Fibroblast of the aortic adventitia (primary cell): Measurements from ENCODE around the gene FAF1. TPM values are rescaled to one million over a fixed set of nuclear protein-coding genes. Genes with fewer than 3 reads are reported as not detected.

ENCODE experiments used
- DNase-seq: peaks from one replicate; pipeline ENCODE4 v3.0.0-alpha.2; 2010; ENCODE audit warnings: low read depth
- H3K4me3 ChIP-seq: 2 replicates; pipeline ENCODE4 v1.5.1; 2011; ENCODE audit warnings: low read depth, mild to moderate bottlenecking, control low read depth, low read length, moderate library complexity
- total RNA-seq: library from RNA; depleted of rRNA; stranded (reverse); fragments of >200 nt; gene quantifications from 2 replicates; pipeline ENCODE4 v1.2.3, GENCODE V29; 2012; ENCODE audit warnings: low replicate concordance
- TF ChIP-seq, protein P1 (sequence below): IDR thresholded peaks from 2 replicates; pipeline ENCODE4 v1.5.1; 2011; ENCODE audit warnings: mild to moderate bottlenecking, low read length, control low read depth, inconsistent platforms; ENCODE audit not compliant: insufficient read depth

FAF1 gene
- total RNA-seq, 1 donor: 93.8 TPM

DNA sequence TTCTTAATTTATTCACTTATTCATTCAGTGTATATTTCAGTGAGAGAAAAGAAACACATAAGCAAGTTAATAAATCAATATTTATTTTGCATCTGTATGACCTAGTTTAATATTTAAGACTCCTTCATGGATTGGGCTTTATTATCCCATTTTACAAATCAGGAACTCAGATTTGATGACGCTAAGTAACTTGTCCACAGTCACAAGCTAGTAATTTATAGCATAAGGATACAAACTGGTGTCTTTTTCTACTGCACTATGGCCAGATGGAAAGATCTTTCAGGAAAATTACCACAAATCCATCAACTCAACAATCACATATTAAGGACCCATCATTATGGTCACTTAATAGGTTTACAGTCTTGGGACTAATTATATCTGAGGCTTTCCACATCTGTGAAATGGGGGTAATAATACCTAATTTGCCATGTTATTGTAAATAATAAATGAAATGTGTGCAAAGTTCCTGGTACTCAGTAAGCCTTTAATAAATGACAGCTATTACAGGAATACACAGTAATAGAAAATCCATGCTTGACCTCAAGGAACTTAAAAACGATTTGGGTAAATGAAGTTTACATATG lies 23.2 kb upstream of the FAF1 start:
- DNase-seq: no peak
- TF ChIP-seq, protein P1, sequence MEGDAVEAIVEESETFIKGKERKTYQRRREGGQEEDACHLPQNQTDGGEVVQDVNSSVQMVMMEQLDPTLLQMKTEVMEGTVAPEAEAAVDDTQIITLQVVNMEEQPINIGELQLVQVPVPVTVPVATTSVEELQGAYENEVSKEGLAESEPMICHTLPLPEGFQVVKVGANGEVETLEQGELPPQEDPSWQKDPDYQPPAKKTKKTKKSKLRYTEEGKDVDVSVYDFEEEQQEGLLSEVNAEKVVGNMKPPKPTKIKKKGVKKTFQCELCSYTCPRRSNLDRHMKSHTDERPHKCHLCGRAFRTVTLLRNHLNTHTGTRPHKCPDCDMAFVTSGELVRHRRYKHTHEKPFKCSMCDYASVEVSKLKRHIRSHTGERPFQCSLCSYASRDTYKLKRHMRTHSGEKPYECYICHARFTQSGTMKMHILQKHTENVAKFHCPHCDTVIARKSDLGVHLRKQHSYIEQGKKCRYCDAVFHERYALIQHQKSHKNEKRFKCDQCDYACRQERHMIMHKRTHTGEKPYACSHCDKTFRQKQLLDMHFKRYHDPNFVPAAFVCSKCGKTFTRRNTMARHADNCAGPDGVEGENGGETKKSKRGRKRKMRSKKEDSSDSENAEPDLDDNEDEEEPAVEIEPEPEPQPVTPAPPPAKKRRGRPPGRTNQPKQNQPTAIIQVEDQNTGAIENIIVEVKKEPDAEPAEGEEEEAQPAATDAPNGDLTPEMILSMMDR: no peak
- H3K4me3 ChIP-seq: no peak overlapping the region

DNA sequence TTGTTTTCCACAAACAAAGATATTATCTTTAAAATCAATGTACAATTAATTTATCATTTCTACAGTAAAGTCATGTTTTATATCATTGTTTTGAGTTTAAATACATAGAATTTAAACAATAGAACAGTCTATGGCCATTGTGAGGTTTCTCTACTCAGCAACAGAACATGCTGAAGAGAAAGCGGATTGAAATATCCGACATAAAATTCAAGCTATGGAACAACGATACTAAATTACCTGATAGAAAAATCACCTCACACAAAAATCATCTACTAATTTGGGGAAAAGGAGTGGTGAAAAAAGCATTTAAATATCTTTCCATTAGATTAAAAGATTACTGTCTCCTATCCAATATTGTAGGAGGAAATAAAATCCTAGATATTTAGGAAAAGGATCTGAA lies 22.5 kb upstream of the FAF1 start:
- H3K4me3 ChIP-seq: no peak overlapping the region

DNA sequence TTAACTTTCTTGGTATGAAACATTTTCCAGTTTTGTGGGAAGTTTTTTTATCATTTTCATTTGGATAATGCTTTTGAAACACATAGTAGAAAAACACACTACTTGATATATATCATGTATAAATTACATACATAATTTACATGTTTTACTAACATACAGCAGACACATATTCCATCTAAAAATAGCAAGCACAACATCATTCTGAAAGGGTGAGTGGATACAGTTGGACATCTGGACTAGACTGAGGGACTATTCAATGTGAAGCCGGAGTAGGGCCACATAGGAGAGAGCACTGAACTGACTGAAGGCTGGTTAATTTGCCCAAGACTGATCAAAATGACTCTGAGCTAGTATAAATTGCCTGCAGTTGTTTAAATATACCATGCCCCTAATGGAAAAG lies 21.7 kb upstream of the FAF1 start:
- no peak overlapping the region for H3K4me3 ChIP-seq
- TF ChIP-seq, protein P1: no peak
- peak; percentile 45 for DNase-seq

More for the DNA sequence above, 22.5 kb upstream of the FAF1 start:
- DNase-seq: peak; percentile 12
- TF ChIP-seq, protein P1: no peak

DNA sequence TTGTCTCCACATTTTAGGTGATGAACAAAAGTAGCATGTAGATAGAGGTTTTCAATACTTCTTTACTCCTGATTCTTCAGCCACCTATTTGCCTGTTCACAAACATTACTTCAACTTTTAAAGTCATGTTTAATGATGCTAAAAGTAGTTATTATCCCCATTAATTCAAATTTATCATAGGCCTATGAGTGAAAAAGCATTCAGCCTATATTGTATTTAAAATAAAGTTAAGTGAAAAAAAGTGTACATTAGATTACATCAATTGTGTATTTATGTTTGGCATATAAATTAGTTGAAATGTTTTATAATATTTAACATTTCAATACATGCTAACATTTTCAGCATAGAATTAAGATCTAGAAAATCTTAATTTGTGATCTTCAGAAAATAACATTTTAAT lies 20.4 kb upstream of the FAF1 start:
- H3K4me3 ChIP-seq: no peak overlapping the region
- peak; percentile 21 for DNase-seq
- TF ChIP-seq, protein P1: no peak

DNA sequence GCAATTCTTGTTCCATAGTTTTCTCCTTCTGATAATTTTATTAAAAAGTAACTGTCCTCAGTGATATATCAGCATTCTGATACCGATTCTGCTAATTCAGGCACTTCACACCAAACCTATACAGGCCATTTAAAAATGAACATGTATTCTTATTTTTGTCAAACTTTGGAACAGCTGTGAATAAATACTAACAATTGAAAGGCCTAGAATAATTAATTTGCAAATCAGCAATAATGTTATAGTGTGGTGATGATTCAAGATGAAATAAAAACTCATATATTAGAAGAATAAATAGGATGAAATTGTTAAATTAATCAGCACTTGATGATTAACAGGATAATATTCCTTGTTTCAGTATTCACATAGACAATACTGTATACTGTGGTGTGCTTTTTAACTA lies 19.9 kb upstream of the FAF1 start:
- DNase-seq: peak; percentile 31
- no peak overlapping the region for H3K4me3 ChIP-seq
- TF ChIP-seq, protein P1: no peak

DNA sequence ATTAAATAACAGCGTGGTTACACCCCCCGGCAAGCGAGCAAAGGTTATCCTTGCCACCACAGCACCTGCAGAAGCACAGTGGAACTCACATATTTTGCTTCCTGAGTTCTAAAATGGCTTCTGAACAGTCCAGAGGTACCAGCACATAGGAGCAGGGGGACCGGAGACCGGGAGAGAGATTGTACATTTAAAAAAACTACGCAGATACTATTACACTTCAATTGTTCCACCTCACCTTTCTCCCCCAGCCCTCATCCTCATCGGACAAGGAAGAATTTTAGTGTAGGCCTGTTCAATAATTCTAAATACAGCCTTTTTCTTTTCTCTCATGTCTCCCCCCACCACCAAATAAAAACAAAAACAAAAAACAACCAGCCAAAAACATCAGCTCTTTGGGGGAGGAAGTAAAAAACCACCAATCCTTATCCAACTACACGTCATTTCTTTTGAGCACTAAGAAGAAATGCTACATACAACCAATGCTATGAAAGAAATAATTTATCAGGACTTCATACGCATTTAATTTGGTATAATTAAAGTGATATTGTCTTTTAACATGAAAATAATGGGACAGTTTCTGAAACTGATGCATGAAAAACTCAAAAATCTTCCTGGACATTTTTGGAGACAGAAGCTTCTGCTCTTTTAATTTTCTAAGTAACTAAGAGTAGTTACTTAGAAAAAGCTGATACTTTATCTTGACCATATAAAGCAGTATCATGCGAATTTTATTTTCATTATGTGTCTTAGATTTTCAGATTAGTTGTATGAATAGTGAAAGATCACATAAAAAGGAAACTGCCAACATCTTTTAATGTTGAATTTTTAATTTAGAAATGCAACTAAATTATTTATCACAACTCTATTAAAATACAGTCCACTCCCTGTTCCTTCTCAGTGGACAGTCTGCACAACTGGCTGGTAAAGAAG lies 19.1 kb upstream of the FAF1 start:
- TF ChIP-seq, protein P1: no peak
- peak; percentile 46 for DNase-seq
- peak overlapping the region; percentile 79 for H3K4me3 ChIP-seq
